K562 (cell line): ENCODE data around the gene GBX1. TPM values are rescaled to one million over a fixed set of nuclear protein-coding genes. Genes with fewer than 3 reads are reported as not detected.

Source experiments
- ATAC-seq: fragments of 200-7000 bp; cut with Tn5 transposase; 3 replicates; pipeline ENCODE4 v1.9.1; 2020; ENCODE audit warnings: moderate library complexity
- BruUV-seq: library from RNA; stranded (reverse); fragments of 400-500 nt; replicated peaks from 2 replicates; lab custom pipeline; 2021; lab: Mats Ljungman, UMichigan
- CTCF ChIA-PET: fragments of 300-600 bp; formaldehyde crosslinking; extraction: SDS; loops from one replicate; lab custom pipeline; 2021; ENCODE audit warnings: low intra/inter-chr PET ratio; lab: Yijun Ruan, JAX
- POLR2A ChIA-PET: fragments of 300-600, 350-650 bp; sonication (Branson Sonifier 250); formaldehyde crosslinking; extraction: SDS; loops from one replicate; lab custom pipeline; 2021; ENCODE audit warnings: antibody characterized with exemption, inconsistent platforms; lab: Yijun Ruan, JAX
- DNase-seq, 4 experiments: peaks; one replicate each; pipeline versions ENCODE4 v3.0.0 to v3.0.0-alpha.2; 2011 to 2018; ENCODE audit warnings: low spot score in 3 of 4, mixed read lengths in 3 of 4; ENCODE audit errors: extremely low read depth in 1 of 4
- FAIRE-seq: peaks from 2 replicates; lab custom pipeline; 2011; peaks lifted over from hg19 to GRCh38; lab: Jason Lieb, UNC
- H2AFZ ChIP-seq: 2 replicates; pipeline ENCODE4 v1.6.0; 2011; ENCODE audit warnings: low read depth, low read length, control low read depth, inconsistent platforms
- H3K27ac ChIP-seq: fragments of 200-600 bp; 3 replicates; pipeline ENCODE4 v1.8.0; 2011; ENCODE audit warnings: low read depth, mild to moderate bottlenecking, control low read depth, inconsistent platforms, low read length, moderate library complexity, mixed read lengths; ENCODE audit errors: extremely low read depth
- H3K27me3 ChIP-seq, 2 experiments: fragments of 300-600 bp in 1 of 2; 2 replicates in 1 of 2; 3 replicates in 1 of 2; pipeline versions ENCODE4 v1.6.0 to v1.8.0; 2011; ENCODE audit warnings: inconsistent platforms in 2 of 2, low read length in 2 of 2, mild to moderate bottlenecking in 1 of 2, mixed read lengths in 1 of 2, moderate library complexity in 1 of 2; ENCODE audit not compliant: control insufficient read depth in 2 of 2, insufficient read depth in 2 of 2
- H3K36me3 ChIP-seq: fragments of 300-600 bp; 3 replicates; pipeline ENCODE4 v1.8.0; 2011; ENCODE audit warnings: mild to moderate bottlenecking, low read length, inconsistent platforms; ENCODE audit not compliant: control insufficient read depth, insufficient read depth
- H3K4me1 ChIP-seq, 2 experiments: fragments of 200-600 bp in 1 of 2; replicated peaks in 1 of 2; 2 replicates in 1 of 2; 3 replicates in 1 of 2; pipeline versions ENCODE4 v1.5.1 to v1.8.0; 2011; ENCODE audit warnings: inconsistent platforms in 2 of 2, low read length in 2 of 2, mild to moderate bottlenecking in 1 of 2, mixed read lengths in 1 of 2, moderate library complexity in 1 of 2; ENCODE audit not compliant: control insufficient read depth in 2 of 2, insufficient read depth in 2 of 2
- H3K4me2 ChIP-seq: 2 replicates; pipeline ENCODE4 v1.6.1; 2011; ENCODE audit warnings: low read length, control low read depth, inconsistent platforms, mixed read lengths; ENCODE audit not compliant: insufficient read depth
- H3K4me3 ChIP-seq: fragments of 200-600 bp; sonication (generic), shearing (Covaris generic); 2 replicates; pipeline ENCODE4 v1.5.1; 2016; ENCODE audit warnings: control low read depth, inconsistent platforms
- H3K79me2 ChIP-seq: fragments of 200-600 bp; 3 replicates; pipeline ENCODE4 v1.8.0; 2011; ENCODE audit warnings: low read length, inconsistent platforms; ENCODE audit not compliant: control insufficient read depth, insufficient read depth
- H3K9ac ChIP-seq, 2 experiments: 2 replicates each; pipeline versions ENCODE4 v1.6.0 to v1.6.1; 2011; ENCODE audit warnings: low read depth in 2 of 2, low read length in 2 of 2, control low read depth in 1 of 2, inconsistent platforms in 1 of 2, mild to moderate bottlenecking in 1 of 2, mixed read lengths in 1 of 2; ENCODE audit not compliant: insufficient read depth in 1 of 2
- H3K9me1 ChIP-seq: one replicate; pipeline ENCODE4 v1.6.0; 2011; ENCODE audit warnings: inconsistent platforms, mild to moderate bottlenecking, low read length, moderate library complexity; ENCODE audit not compliant: control insufficient read depth, insufficient read depth
- H3K9me3 ChIP-seq: replicated peaks from 2 replicates; pipeline ENCODE4 v1.5.1; 2011; ENCODE audit warnings: low read depth, low read length, inconsistent platforms; ENCODE audit not compliant: control insufficient read depth, insufficient read depth
- H4K20me1 ChIP-seq: replicated peaks from 2 replicates; pipeline ENCODE4 v1.6.1; 2011; ENCODE audit warnings: low read length, inconsistent platforms, mixed read lengths; ENCODE audit not compliant: control insufficient read depth, insufficient read depth
- DEAF1 ChIP-seq: fragments of 450-650 bp; formaldehyde crosslinking; IDR thresholded peaks from 2 replicates; pipeline ENCODE4 v1.4.0; 2020; ENCODE audit warnings: mild to moderate bottlenecking, moderate library complexity
- RBFOX2 ChIP-seq: fragments of 200-400 bp; formaldehyde crosslinking; IDR thresholded peaks from 2 replicates; pipeline ENCODE4 v1.6.1; 2017; ENCODE audit warnings: low read depth, mild to moderate bottlenecking, low read length, moderate library complexity
- ZZZ3 ChIP-seq: fragments of 450-650 bp; IDR thresholded peaks from 2 replicates; pipeline ENCODE4 v1.6.1; 2016; ENCODE audit warnings: antibody characterized with exemption, mild to moderate bottlenecking, moderate library complexity
- WGBS: fragments of 100-300 bp; shearing (Covaris generic); methylation state at CpG from one replicate; pipeline ENCODE4 v1.1.6; 2016; ENCODE audit warnings: low coverage, mixed read lengths; ENCODE audit not compliant: insufficient coverage; ENCODE audit errors: missing lambda C conversion rate; 5-methylcytosine and 5-hydroxymethylcytosine counted together
- in situ Hi-C: fragments of 300-500 bp; cut with MboI; formaldehyde crosslinking; loops from 4 replicates; pipeline ENCODE4 v1.15.0; 2018; ENCODE audit warnings: inconsistent platforms, mixed read lengths
- intact Hi-C: fragments of 100-400 bp; cut with micrococcal nuclease; formaldehyde crosslinking; loops from 2 replicates; pipeline ENCODE4 v1.14.2; 2022
- polyA plus RNA-seq, 8 experiments: library from polyadenylated mRNA; depleted of rRNA in 4 of 8; stranded (reverse) in 5 of 8; unstranded in 3 of 8; fragments of >200 nt; fragmentation: Nextera tagmentation in 2 of 8; fragmentation: Illumina TruSeq in 1 of 8; extraction: Ambion mirVana in 2 of 8; extraction: Trizol in 1 of 8; gene quantifications; 2 replicates each; pipeline versions ENCODE4 v1.2.1 to v1.2.3, GENCODE V29; 2011 to 2014; ENCODE audit warnings: inconsistent platforms in 1 of 8, missing spikeins in 1 of 8
- total RNA-seq, 7 experiments: library from RNA; depleted of rRNA in 6 of 7; stranded (reverse); fragments of >200 nt in 6 of 7; fragmentation: Illumina TruSeq in 2 of 7; extraction: Trizol in 2 of 7; gene quantifications; 2 replicates each; pipeline versions ENCODE4 v1.2.1 to v1.2.3, GENCODE V29; 2011 to 2021; ENCODE audit warnings: low replicate concordance in 1 of 7

GBX1 gene
- total and polyA plus RNA-seq, 9 of the 15 experiments (the other 6 are each of a cell fraction or from before 2014, with no cell fraction given) = not detected

- no peak for TF ChIP-seq DEAF1
These were observed 47.9 kb upstream of the GBX1 start (continued) for GRCh38 chr7:151215396-151215795.

- intact Hi-C loops (no loop called here), in situ Hi-C loops (no loop called here)
- 0 out of 2 replicates have a peak, but pooled peaks have one; percentile 23 for TF ChIP-seq RBFOX2
- no peak for TF ChIP-seq ZZZ3
- no peaks in the 10 kb centered on the region for H3K9me1 ChIP-seq
- H3K4me2 ChIP-seq = no peak overlapping the region
- BruUV-seq = TSS peak; percentile 26
- ATAC-seq (no peak), DNase-seq (no peak), FAIRE-seq (no peak)
- peak overlapping the region in 1 of 2 experiments; percentile 8; a peak in 1 of 4 replicates for H3K9ac ChIP-seq
- peaks cover 69% of the 10 kb centered on the region for H3K36me3 ChIP-seq
- ChIA-PET POLR2A (interaction anchor here (0.5 to 4.9 kb wide), 8 partner anchors 8 to 291 kb away, joined by 3 to 30 read pairs (median 6); partner anchors contain the start of genes ABCF2 and CHPF2), CTCF (no interaction called here)
- H3K4me3 ChIP-seq = no peak overlapping the region
- peaks cover 16% of the 10 kb centered on the region; the same call in 1 of the 2 replicates for H4K20me1 ChIP-seq
- 86% methylated on average over 3 of the region's 3 CpGs for WGBS
- no peaks in the 10 kb centered on the region for H3K27me3 ChIP-seq
- no peaks in the 10 kb centered on the region; a peak in 1 of 5 replicates for H3K4me1 ChIP-seq
- H2AFZ ChIP-seq = no peak overlapping the region
- no peak overlapping the region for H3K27ac ChIP-seq
- H3K79me2 ChIP-seq = no peaks in the 10 kb centered on the region
- no peaks in the 10 kb centered on the region for H3K9me3 ChIP-seq
These were observed 46.3 kb upstream of the GBX1 start for GRCh38 chr7:151213826-151214225.
